Thyroid gland (tissue), 4 donors: ENCODE measurements around the gene MAPKBP1.

Experiments used
- CTCF ChIP-seq, 6 experiments: fragments of 200-600 bp in 3 of 6; fragments of 450-650 bp in 3 of 6; sonication (generic) in 3 of 6; IDR thresholded peaks; one replicate each; pipeline ENCODE4 v1.5.1; 2016 to 2019; ENCODE audit warnings: antibody characterized with exemption in 6 of 6, mild to moderate bottlenecking in 2 of 6, inconsistent platforms in 1 of 6, moderate library complexity in 1 of 6
- POLR2A ChIP-seq, 2 donors: fragments of 450-650 bp; IDR thresholded peaks; one replicate each; pipeline ENCODE4 v1.6.1; 2017; ENCODE audit warnings: antibody characterized with exemption in 2 of 2, mild to moderate bottlenecking in 2 of 2, moderate library complexity in 1 of 2

DNA sequence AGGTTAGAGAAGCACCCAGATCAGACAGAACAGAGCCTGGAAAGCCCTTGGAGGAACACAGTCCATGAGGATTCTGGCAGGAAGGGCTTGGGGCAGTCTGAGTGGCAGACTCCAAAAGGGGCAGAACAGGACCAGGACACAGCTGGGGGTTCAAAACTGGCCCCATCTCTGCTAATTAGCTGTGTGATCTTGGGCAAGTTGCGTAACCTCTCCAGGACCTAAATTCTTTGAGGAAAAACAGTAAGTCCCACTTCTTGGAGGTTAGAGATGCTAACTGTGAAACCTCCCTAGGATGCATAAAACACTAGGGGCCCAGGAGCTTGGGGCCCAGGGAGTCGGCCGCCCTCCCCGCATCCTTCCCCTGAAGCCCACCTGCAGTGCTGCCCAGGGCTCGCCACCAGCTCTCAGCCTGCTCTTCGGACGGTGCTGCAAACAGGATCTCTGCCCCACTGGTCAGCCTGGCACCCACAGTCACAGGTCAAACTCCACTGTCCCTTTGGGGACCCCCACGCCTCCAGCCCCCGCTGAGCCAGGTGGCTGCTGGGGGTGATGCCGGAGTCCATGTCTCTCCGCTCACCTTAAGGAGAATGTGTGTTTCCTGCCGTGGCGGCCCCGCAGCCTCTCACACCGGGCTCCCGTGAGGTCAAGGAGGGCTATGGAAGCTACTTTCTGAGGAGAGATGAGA lies 76.3 kb downstream of the MAPKBP1 start:
- TF ChIP-seq POLR2A (IDR thresholded peaks at IDR 0.05) (no peak), CTCF (IDR thresholded peaks at IDR 0.05) (no peak)
